Left lung (tissue), 10 donors: ENCODE data around the gene PPP1R12C. TPM values are rescaled to one million over a fixed set of nuclear protein-coding genes. Genes with fewer than 3 reads are reported as not detected.
"Not testable (repeated sequence)": the region's sequence is repeated elsewhere in the genome, so short reads cannot be mapped to it uniquely, and the experiment has no call there.

Experiments
- ATAC-seq: fragments of 200-7000 bp; cut with Tn5 transposase; one replicate; pipeline ENCODE4 v1.9.1; 2020; ENCODE audit warnings: moderate library complexity
- DNase-seq, 4 donors: peaks; one replicate each; pipeline ENCODE4 v3.0.0-alpha.2; 2013 to 2020
- H3K27ac ChIP-seq, 2 donors: fragments of 200-600 bp; sonication (generic) in 1 of 2; one replicate each; pipeline versions ENCODE4 v1.5.0 to v1.8.0; 2020 to 2021
- H3K27me3 ChIP-seq, 2 donors: fragments of 200-600 bp; sonication (generic) in 1 of 2; one replicate each; pipeline versions ENCODE4 v1.5.0 to v1.8.0; 2020 to 2021
- H3K36me3 ChIP-seq, 2 donors: fragments of 200-600 bp; sonication (generic) in 1 of 2; one replicate each; pipeline versions ENCODE4 v1.5.0 to v1.8.0; 2020 to 2021
- H3K4me1 ChIP-seq, 2 donors: fragments of 200-600 bp; one replicate each; pipeline ENCODE4 v1.8.0; 2021
- H3K4me3 ChIP-seq, 2 donors: fragments of 200-600 bp; sonication (generic) in 1 of 2; one replicate each; pipeline versions ENCODE4 v1.5.0 to v1.8.0; 2020 to 2021; ENCODE audit warnings: mild to moderate bottlenecking in 1 of 2
- H3K9me3 ChIP-seq, 2 donors: fragments of 200-600 bp; sonication (generic) in 1 of 2; one replicate each; pipeline versions ENCODE4 v1.5.0 to v1.8.0; 2020 to 2021
- CTCF ChIP-seq, 2 donors: fragments of 200-600 bp; sonication (generic) in 1 of 2; IDR thresholded peaks; one replicate each; pipeline versions ENCODE4 v1.5.0 to v1.8.0; 2021; ENCODE audit warnings: antibody characterized with exemption in 2 of 2
- intact Hi-C, 2 donors: fragments of 100-400 bp; cut with DNase I; formaldehyde crosslinking; loops; one replicate each; pipeline versions ENCODE4 v1.11.2 to v1.14.2; 2022
- polyA plus RNA-seq, 6 donors: library from polyadenylated mRNA; unstranded; fragments of 120-200 nt; gene quantifications; one replicate each; pipeline ENCODE4 v1.2.1, GENCODE V29; 2013; ENCODE audit not compliant: insufficient read length in 6 of 6
- total RNA-seq, 2 donors: library from RNA; stranded (reverse); fragmentation: NEBNext Ultra II Directional; extraction: Animal tissue kit (Norgen Biotek cat#: 25700); gene quantifications; one replicate each; pipeline ENCODE4 v1.2.1, GENCODE V29; 2021
- donor health status: DM: no; HTN: yes; CAD: no.
- donor health status: DM: no; HTN: no; CAD: no.

The PPP1R12C gene
- total and polyA plus RNA-seq, 8 donors: 50.2 to 113 (median 70.2) TPM

GRCh38 chr19:55111238-55111831 is 6.1 kb downstream of the PPP1R12C start:
- intact Hi-C loops: no loop called here
- Histone ChIP-seq H3K4me3 (no peak overlapping the region), H3K36me3 (peaks cover 0 to 53% of the 10 kb centered on the region in 2 donors), H3K4me1 (peaks cover 16 to 38% of the 10 kb centered on the region in 2 donors), H3K27ac (no peak overlapping the region), H3K9me3 (no peaks in the 10 kb centered on the region), H3K27me3 (no peaks in the 10 kb centered on the region)
- DNase-seq: no peak
- TF ChIP-seq CTCF (IDR thresholded peaks at IDR 0.05): no peak
- ATAC-seq: no peak

- peaks cover 6 to 22% of the 10 kb centered on the region in 2 donors for H3K4me1 ChIP-seq
- no peak for ATAC-seq
- no peak overlapping the region for H3K27ac ChIP-seq
- no peak for TF ChIP-seq CTCF (IDR thresholded peaks at IDR 0.05)
- peaks cover 0 to 63% of the 10 kb centered on the region in 2 donors for H3K36me3 ChIP-seq
- DNase-seq: no peak
- no peaks in the 10 kb centered on the region for H3K9me3 ChIP-seq
- intact Hi-C loops: no loop called here
- no peak overlapping the region for H3K4me3 ChIP-seq
- no peaks in the 10 kb centered on the region for H3K27me3 ChIP-seq
Measured at GRCh38 chr19:55109527-55110291, 7.7 kb downstream of the PPP1R12C start.

GRCh38 chr19:55107252-55107651 is 10.2 kb downstream of the PPP1R12C start:
- DNase-seq, H3K4me3 ChIP-seq, H3K4me1 ChIP-seq, H3K27me3 ChIP-seq, intact Hi-C loops, H3K9me3 ChIP-seq, H3K27ac ChIP-seq, ATAC-seq: not testable (repeated sequence)
- peaks cover 0 to 70% of the 10 kb centered on the region in 2 donors for H3K36me3 ChIP-seq

- intact Hi-C loops: no loop called here
- no peak for TF ChIP-seq CTCF (IDR thresholded peaks at IDR 0.05)
- Histone ChIP-seq H3K4me3 (no peak overlapping the region), H3K27ac (no peak overlapping the region), H3K9me3 (no peaks in the 10 kb centered on the region), H3K36me3 (peaks cover 0 to 70% of the 10 kb centered on the region in 2 donors), H3K27me3 (no peaks in the 10 kb centered on the region), H3K4me1 (no peaks in the 10 kb centered on the region)
- DNase-seq (no peak), ATAC-seq (no peak)
Measured at GRCh38 chr19:55106591-55106990, 10.8 kb downstream of the PPP1R12C start.

GRCh38 chr19:55105237-55105636 is 12.2 kb downstream of the PPP1R12C start:
- ATAC-seq: no peak
- DNase-seq: no peak
- intact Hi-C loops: no loop called here
- H3K4me3 ChIP-seq: no peak overlapping the region
- no peak for TF ChIP-seq CTCF (IDR thresholded peaks at IDR 0.05)
- H3K27ac ChIP-seq: no peak overlapping the region
- H3K9me3 ChIP-seq: no peaks in the 10 kb centered on the region
- H3K4me1 ChIP-seq: no peaks in the 10 kb centered on the region
- H3K27me3 ChIP-seq: no peaks in the 10 kb centered on the region
- peaks cover 0 to 74% of the 10 kb centered on the region in 2 donors for H3K36me3 ChIP-seq
